ENCODE results near the gene GPR78. TPM values are rescaled to one million over a fixed set of nuclear protein-coding genes. Genes with fewer than 3 reads are reported as not detected.

The GPR78 gene
- total and polyA plus RNA-seq, 2 of the 8 experiments (the other 6 are each of a cell fraction or from before 2014, with no cell fraction given) = 1.0 to 3.0 TPM

DNA sequence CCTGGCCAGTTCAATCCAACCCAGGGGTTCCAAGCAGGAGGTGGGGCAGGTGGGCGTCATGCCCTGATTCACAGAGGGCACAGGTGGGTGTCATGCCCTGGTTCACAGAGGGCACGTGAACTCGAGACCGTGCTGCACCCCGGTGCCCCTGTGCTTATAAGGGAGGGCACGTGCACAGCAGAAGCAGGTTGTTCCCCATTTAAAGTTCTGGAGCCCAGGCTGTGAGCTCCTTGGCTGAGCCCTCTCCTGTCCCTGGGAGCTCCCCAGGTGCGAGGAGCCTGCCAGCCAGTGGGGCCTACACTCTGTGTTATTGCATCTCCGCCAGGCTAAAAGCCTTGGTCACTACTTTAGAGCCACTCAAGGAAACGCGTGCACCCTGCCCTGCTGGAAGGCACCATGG lies 9.1 kb downstream of the GPR78 start:
- Histone ChIP-seq H3K36me3 (ENCODE audit: control insufficient read depth in 2 of 4, insufficient read depth in 4 of 4, low read length in 3 of 4) (no peaks in the 10 kb centered on the region), H3K4me3 (ENCODE audit: extremely low read depth in 1 of 4, insufficient read depth in 2 of 4, low read depth in 3 of 4, low read length in 4 of 4) (no peak overlapping the region), H4K8ac (ENCODE audit: extremely low read depth, insufficient read depth, low read length) (no peak overlapping the region), H2BK12ac (ENCODE audit: low read depth, low read length) (no peak overlapping the region), H3K27me3 (replicated peaks in 1 of 4; ENCODE audit: control insufficient read depth in 3 of 4, extremely low read depth in 1 of 4, insufficient read depth in 3 of 4, low read length in 3 of 4) (peaks cover 0 to 3% (median under 1%) of the 10 kb centered on the region in 4 experiments; a peak in 1 of 7 replicates), H3K9me3 (ENCODE audit: insufficient read depth in 2 of 2, low read depth in 1 of 2, low read length in 1 of 2) (no peaks in the 10 kb centered on the region), H2BK120ac (replicated peaks; ENCODE audit: low read depth, low read length) (no peak overlapping the region), H2BK15ac (ENCODE audit: low read length) (0 out of 2 replicates have a peak overlapping the region, but pooled peaks have one; percentile 29), H3K23ac (ENCODE audit: insufficient read length) (no peak overlapping the region), H4K20me1 (replicated peaks in 1 of 2; ENCODE audit: control insufficient read depth in 1 of 2, insufficient read depth in 2 of 2, low read length in 2 of 2) (peaks cover 0 to 10% of the 10 kb centered on the region in 2 experiments), H3K79me1 (ENCODE audit: low read depth, low read length) (no peaks in the 10 kb centered on the region; the same call in none of the 2 replicates), H3K56ac (replicated peaks; ENCODE audit: insufficient read length, low read depth, low read length) (no peak overlapping the region), H3K4me2 (ENCODE audit: insufficient read depth in 1 of 2, low read depth in 2 of 2, low read length in 2 of 2) (no peak overlapping the region), H3K27ac (ENCODE audit: low read depth, low read length) (no peak overlapping the region), H3K14ac (ENCODE audit: insufficient read length) (no peak overlapping the region), H2BK5ac (ENCODE audit: low read depth, low read length) (no peak overlapping the region), H2AFZ (ENCODE audit: low read length) (no peak overlapping the region), H3K9ac (replicated peaks in 1 of 4; ENCODE audit: extremely low read depth in 1 of 4, low read depth in 3 of 4, low read length in 3 of 4) (no peak overlapping the region), H4K91ac (replicated peaks; ENCODE audit: insufficient read length, low read length) (peak overlapping the region; percentile 66), H2BK20ac (ENCODE audit: low read length) (no peak overlapping the region), H3K4ac (replicated peaks; ENCODE audit: insufficient read length, low read depth, low read length) (no peak overlapping the region), H3K23me2 (ENCODE audit: low read depth, low read length) (peaks cover 14% of the 10 kb centered on the region; the same call in 1 of the 2 replicates), H2AK5ac (ENCODE audit: low read depth, low read length) (no peak overlapping the region), H3K79me2 (ENCODE audit: control insufficient read depth in 1 of 2, insufficient read depth in 2 of 2, low read length in 2 of 2) (peaks cover 0 to 4% of the 10 kb centered on the region in 2 experiments; a peak in 1 of 4 replicates), H3K18ac (ENCODE audit: extremely low read depth, low read length) (no peak overlapping the region), H4K5ac (ENCODE audit: insufficient read length, low read depth, low read length) (no peak overlapping the region), H3K4me1 (replicated peaks in 1 of 4; ENCODE audit: control insufficient read depth in 3 of 4, insufficient read depth in 4 of 4, low read length in 3 of 4) (peaks cover 0 to 33% (median 25%) of the 10 kb centered on the region in 4 experiments; a peak in 6 of 7 replicates)
- DNase-seq (ENCODE audit: low read depth in 1 of 2, low spot score in 2 of 2) = no peak
- POLR2A ChIA-PET (ENCODE audit: partially characterized antibody) = no interaction called here
- WGBS, 2 experiments (ENCODE audit: extremely low coverage in 1 of 2, insufficient coverage in 1 of 2, insufficient read length in 1 of 2, insufficient replicate concordance in 2 of 2, low coverage in 1 of 2, low lambda C conversion rate in 2 of 2, missing lambda C conversion rate in 1 of 2) = 87% methylated on average over 10 of the region's 10 CpGs; no CpG with 5 or more reads in 1 of the 2 experiments
- CTCF ChIA-PET (ENCODE audit: partially characterized antibody) = interaction anchor here (1.2 to 8.8 kb wide), 8 partner anchors 8 to 328 kb away, joined by 3 to 66 read pairs (median 4); no protein-coding TSS in a partner anchor
- no peak for TF ChIP-seq RXRA (IDR thresholded peaks at IDR 0.05; ENCODE audit: insufficient read depth, low read depth, low read length)
- TF ChIP-seq EZH2 (IDR thresholded peaks at IDR 0.05; ENCODE audit: low read depth, low read length, severe bottlenecking) = no peak
- no peak for TF ChIP-seq RBBP5 (IDR thresholded peaks at IDR 0.05; ENCODE audit: borderline replicate concordance, low read depth, low read length)
- no peak for TF ChIP-seq TCF12 (IDR thresholded peaks at IDR 0.05; ENCODE audit: low read depth, low read length)
- TF ChIP-seq CBX8 (IDR thresholded peaks at IDR 0.05; ENCODE audit: borderline replicate concordance, low read depth, low read length) = no peak
- TF ChIP-seq TAF1 (IDR thresholded peaks at IDR 0.05; ENCODE audit: low read depth, low read length) = no peak
- no peak for FAIRE-seq

All from H1 (cell line).